GM18511 (cell line): ENCODE data around the gene SLC25A45.
A peak's percentile ranks its signal among the peaks of the same experiment; 100 is the strongest.
"Not testable (repeated sequence)": the region's sequence is repeated elsewhere in the genome, so short reads cannot be mapped to it uniquely, and the experiment has no call there.

ENCODE experiments used
- ATAC-seq: cut with Tn5 transposase; IDR thresholded peaks from one replicate; pipeline ENCODE4 v1.9.1; 2021; ENCODE audit warnings: mild to moderate bottlenecking, moderate library complexity; ENCODE audit not compliant: unreplicated experiment

Gene SLC25A45

DNA sequence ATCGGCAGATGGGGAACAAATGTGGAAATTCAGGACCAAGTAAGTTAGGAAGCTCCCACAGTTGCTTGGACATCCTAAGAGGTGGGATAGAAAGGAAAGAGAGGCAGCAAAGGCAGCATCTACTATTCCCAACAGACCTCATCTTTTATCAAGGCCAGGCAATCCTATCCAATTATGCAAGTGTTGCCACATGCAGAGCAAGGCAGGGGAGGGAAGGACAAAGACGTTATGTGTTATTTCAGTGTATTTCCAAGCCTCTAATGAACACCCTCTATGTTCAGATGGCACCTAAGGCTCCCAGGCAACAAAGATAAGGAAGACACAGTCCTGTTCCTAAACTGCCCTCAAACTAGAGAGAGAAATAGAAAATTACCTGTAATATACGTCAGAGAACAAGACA, 18.7 kb downstream of the SLC25A45 start:
- ATAC-seq: no peak

DNA sequence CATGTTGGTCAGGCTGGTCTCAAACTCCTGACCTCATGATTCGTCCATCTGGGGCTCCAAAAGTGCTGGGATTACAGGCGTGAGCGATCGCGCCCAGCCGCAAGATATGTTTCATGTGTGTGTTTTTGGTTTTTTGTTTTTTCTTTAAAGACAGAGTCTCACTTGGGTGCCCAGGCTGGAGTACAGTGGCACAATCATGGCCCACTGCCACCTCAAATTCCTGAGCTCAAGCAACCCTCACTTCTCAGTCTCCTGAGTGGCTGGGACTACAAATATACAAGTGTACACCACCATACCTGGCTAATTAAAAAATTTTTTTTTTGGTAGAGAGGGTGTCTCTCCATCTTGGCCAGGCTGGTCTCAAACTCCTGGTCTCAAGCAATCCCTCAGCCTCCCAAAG, 19.5 kb downstream of the SLC25A45 start:
- no peak for ATAC-seq

DNA sequence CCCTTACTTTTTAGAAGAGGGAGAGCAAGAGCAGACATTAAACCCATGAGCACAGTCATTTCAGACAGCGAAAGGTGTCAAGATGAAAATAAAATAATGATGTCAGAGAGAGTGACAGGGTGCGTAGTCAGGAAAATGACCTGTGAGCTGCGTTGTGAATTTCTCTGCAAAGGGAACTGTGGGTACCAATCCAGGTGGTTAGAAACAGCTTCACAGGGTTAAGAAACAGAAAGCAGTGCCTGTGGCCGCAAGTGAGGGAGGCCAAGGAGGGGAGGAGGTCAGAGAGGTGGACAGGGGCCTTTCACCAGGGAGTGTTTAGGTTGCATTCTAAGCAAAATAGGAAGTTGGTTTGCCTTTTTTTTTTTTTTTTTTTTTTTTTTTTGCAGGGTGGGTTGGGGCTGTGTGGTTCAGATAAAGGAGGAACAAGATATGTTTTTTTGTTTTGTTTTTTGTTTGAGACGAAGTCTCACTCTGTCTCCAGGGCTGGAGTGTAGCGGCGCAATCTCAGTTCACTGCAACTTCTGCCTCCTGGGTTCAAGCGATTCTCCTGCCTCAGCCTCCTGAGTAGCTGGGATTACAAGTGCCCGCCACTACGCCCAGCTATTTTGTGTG, 20.0 kb downstream of the SLC25A45 start:
- ATAC-seq: peak; percentile 55

DNA sequence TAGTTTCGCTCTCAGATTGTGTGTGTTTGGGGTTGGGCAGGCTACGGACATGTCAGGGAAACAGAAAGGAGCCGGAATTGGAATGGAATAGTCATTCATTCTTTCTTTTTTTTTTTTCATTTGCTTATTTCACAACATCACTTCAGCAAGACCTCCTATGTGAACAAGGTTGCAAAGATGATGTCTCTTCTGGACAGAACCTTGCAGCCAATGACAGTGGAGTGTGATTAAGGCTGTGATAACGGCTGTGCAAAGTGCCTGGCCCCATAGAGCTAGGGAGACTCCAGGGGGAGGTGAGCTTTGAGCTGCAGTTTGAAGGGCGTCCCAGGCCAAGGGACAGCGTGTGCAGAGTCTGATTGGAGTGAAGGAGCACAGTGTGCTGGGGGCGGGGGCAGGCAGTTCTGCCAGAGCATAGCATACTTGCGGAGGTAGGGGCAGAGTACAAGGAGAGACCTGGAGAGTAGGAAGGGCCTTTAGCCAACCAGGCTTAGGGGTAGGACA, 24.5 kb downstream of the SLC25A45 start:
- ATAC-seq: no peak

DNA sequence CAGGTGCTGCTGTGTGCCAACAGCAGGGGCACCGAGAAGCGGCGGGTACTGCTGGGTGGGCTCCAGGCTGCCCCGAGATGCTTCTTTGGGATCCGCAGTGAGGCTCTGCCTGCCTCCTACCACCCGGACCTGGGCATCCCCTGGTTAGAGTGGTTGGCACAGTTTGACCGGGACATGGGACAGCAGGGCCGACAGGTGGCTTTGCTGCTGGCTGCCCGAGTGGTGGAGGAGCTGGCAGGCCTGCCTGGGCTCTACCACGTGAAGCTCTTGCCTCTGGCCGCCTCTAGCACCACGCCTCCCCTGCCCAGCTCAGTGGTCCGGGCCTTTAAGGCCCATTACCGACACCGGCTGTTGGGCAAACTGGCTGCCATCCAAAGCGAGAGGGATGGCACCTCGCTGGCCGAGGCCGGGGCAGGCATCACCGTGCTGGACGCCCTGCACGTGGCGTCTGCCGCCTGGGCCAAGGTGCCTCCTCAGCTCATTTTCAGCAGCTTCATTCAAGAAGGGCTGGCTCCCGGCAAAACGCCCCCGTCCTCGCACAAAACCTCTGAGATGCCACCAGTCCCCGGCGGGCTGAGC, 26.0 kb downstream of the SLC25A45 start:
- no peak for ATAC-seq

DNA sequence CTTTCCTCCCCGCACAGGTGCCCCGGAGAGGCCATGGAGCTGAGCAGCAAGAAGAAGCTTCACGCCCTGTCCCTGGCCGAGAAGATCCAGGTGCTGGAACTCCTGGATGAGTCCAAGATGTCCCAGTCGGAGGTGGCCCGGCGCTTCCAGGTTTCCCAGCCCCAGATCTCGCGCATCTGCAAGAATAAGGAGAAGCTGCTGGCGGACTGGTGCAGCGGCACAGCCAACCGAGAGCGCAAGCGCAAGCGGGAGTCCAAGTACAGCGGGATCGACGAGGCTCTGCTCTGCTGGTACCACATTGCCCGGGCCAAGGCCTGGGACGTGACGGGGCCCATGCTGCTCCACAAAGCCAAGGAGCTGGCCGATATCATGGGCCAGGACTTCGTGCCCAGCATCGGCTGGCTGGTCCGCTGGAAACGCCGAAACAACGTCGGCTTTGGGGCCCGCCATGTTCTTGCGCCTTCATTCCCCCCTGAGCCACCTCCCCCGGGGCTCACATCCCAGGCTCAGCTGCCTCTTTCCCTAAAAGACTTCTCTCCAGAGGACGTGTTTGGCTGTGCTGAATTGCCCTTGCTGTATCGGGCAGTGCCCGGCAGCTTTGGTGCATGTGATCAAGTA, 26.6 kb downstream of the SLC25A45 start:
- no peak for ATAC-seq

DNA sequence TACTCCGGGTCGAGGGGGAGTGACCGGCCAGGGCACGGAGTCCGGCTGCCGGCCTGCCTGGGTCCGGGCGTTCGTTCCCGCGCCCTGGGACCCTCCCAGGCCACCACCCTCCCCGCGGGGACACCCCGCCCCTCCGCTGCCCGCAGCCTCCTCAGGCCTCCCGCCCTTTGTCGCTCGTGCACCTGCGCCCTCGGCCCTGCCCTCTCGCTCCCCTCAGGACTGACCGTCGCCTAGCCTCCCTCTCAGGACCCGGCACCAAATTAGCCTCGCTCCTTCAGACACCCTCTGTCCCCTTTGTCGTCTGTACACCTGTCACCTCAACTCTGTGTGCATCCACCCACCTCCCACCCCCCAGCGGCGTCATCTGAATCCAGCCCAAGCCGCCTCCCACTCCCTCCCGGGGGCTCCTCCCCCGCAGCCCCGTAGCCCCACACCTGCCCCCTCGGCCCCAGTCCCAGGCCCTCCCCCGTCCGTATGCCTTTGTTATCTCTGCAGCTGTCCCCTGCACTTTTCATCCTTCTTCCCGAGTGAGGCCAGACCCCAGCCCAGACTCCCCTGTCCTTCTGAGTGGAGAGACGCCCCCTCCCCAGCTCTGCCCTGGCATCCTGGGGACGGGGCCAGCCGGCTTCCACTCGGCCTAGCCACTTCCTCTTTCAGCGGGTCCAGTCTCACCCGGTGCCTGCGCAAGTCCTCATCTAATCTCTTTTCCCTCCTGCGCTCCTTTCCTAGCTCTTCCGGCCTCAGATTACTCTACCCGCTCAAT, 27.3 kb downstream of the SLC25A45 start:
- ATAC-seq: peak; percentile 38

DNA sequence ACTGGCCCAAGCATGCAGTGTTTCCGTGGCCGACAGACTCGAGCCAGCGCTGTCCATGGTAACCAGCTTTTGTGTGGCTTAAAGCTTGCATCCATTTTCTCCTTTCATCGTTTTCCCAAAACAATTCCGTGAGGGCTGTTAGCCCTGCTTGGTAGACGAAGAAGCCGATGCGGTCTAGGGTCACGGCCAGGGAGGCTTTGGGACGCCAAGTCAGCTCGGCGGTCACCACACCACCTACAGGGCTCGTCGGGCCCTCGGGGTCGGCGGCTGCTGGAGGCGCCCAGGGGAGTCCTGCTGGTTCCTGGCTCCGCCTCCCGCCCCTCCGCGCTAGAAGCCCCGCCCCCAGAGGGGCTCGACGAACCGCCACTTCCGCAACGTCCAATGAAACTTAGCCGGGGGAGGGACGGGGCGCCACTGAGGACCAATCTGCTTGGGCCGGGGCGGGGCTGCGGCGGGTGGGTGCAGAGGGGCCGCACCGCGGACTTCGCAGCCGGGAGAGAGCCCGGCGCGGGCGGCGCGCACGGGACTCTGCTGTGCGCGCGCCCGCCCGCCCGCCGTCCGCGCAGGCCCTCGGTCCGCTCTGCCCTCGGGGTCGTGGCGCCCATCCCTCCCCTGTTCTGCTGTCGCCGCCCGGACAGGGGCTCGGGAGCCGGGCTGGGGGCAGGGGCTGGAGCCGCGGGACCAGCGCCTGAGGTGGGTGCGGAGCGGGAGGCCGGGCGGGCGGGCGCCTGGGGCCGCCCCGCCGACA, 28.0 kb downstream of the SLC25A45 start, which contains the start of gene TIGD3:
TIGD3 (plus strand) TSS at position 487 of the 748 bp plus-strand sequence. CDS start 1,058 bp downstream, outside the sequence.
- ATAC-seq: peak; percentile 88

DNA sequence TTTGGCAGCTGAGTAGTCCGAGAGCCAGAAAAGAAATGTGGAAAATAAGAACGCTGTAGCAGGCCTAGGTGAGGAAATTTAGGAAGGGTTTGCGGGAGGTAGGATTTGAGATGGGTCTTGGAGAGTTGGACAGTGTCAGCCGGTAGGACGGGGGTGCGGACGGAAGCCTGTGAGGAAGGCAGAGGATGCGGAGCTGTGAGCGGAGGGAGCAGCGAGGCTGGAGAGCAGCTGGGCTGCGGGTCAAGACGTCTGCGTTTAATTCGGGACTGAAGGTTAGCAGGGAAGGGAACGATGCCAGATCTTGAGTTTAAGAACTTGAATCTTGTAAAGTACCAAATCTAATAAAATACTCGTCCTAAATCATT, 28.6 kb downstream of the SLC25A45 start:
- ATAC-seq: no peak

DNA sequence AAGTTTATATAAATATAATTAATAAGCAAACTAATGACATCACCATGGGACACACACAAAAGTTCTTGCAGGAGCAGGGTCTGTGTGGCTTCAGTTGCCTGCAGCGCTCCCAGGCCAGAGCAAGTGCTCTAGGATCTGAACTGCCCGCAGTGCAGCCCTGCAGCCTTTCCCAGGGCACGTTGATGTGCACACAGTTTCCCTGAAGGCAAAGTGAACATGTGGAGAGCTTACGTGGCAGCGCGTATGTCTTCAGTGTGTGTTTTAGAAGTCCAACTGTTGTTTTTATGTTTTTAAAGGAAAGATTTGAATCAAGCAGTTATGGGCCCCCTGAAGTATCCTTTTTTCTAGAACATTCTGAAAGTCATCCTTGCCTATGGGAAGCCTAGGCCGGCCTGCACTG, 29.1 kb downstream of the SLC25A45 start:
- ATAC-seq: no peak

DNA sequence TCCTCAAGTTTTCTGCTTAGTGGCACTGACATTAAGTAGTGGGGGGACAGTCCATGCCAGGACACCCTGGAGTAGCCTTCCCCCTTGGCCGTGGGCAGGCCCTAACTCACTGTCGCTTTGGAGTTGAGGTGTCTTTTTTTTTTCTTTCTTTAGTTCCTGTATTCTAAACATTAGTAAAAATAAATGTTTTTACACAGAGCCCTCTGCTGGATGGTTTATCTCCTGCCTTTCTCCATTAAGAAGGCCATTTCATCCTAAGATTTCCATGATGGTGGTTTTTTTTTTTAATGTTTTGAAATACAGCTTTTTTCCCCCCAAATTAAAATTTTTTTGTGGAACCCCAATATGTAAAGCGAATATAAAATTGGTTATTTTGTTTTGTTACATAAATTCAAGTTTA, 29.7 kb downstream of the SLC25A45 start:
- no peak for ATAC-seq

DNA sequence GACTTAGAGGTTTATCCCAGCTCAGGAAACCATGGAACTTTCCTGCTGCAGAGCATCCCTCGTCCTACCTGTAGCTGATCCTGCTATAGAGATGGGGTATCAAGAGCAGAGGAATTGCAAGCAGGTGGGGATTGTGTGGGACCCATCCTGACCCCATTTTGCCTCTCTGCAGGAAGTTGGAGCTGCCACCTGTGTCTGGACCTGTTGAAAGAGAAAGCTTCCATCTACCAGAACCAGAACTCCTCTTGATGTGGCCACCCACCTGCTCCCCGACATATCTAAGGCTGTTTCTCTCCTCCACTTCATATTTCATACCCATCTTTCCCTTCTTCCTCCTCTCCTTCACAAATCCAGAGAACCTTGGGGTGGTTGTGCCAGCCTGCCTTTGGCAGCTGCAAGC, 30.9 kb downstream of the SLC25A45 start:
- no peak for ATAC-seq

DNA sequence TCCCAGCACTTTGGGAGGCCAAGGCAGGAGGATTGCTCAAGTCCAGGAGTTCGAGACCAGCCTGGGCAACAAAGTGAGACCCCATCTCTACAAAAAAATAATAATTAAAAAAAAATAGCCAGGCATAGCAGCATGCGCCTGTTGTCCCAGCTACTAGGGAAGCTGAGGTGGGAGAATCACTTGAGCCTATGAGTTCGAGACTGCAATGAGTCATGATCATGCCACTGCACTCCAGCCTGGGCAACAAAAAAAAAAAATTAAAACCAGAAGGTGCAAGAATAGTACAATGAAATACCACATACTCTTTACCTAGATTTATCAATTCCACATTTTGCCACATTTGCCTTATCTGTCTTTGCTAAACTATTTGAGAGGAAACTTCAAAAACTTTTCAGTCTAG, 40.6 kb downstream of the SLC25A45 start:
- no peak for ATAC-seq

DNA sequence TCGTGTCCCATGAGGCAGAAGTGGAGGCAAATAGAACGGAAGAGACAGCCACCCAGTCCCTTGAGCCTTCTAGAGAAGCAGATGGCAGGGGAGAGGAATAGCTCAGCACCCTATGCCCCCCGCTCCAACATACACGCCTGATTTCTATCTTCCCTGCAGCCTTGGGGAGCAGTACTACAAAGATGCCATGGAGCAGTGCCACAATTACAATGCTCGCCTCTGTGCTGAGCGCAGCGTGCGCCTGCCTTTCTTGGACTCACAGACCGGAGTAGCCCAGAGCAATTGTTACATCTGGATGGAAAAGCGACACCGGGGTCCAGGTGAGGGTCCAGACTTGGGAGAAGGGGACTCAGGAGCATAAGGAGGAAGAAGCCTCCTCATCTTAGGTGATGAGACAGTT, 42.2 kb downstream of the SLC25A45 start:
- no peak for ATAC-seq

DNA sequence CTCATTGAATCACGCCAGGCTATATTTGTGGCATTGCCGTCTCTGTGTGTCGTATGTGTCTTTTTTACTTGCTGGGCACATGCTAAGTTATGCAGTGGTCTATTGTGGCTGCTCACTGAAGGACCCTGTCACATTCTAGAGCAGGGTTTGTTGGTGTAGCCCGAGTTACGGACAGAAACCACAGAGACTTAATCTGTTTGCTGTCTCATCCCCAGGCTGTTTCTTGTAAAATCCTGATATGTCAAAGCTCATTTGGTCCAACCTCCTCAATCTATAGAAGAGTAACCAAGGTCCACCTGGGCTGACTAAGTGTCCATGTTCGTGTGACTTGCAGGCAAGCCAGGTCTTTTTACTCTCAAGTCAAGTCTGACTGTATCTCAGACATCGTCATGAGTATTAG, 43.8 kb downstream of the SLC25A45 start:
- no peak for ATAC-seq

DNA sequence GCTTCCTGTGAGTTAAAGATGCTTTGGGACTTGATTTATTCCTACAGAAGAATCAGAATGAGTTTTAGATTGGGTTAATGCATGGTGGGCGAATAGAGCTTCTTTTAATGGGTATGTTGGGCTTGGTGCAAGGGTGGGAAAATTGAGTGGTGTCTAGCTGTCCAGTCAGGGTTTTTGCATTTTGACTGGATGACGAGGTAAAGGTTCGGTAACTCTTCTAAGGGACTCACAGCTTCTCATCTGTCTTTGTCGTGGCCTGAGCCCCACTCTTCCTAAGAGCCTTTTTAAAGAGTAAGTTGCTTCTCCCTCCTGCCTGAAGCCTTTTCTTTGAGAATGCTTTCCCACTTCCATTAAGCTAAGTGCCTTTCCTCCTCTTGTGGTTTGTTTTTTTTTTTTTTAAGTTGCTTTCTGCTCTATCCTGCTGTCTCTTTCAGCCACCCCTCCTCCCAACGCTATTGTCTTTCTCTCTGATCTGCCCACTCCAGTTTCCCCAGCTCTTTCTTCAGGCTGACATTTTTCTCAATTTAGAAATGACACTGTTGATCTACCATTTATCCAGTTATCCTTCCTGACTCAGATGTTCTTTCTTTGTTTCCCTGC, 47.6 kb downstream of the SLC25A45 start:
- ATAC-seq: no peak

DNA sequence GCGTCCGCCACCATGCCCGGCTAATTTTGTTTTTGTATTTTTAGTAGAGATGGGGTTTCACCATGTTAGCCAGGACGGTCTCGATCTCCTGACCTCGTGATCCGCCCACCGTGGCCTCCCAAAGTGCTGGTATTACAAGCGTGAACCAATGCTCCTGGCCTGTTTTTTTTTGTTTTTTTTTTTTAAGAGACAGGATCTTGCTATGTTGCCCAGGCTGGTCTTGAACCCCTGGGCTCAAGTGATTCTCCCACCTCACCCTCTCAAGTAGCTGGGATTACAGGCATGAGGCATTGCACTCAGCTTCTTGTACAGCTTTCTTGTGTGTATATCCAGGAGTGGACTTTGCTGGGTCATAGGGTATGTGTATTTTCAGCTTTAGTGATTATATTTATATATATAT, 49.9 kb downstream of the SLC25A45 start:
- ATAC-seq: not testable (repeated sequence)

DNA sequence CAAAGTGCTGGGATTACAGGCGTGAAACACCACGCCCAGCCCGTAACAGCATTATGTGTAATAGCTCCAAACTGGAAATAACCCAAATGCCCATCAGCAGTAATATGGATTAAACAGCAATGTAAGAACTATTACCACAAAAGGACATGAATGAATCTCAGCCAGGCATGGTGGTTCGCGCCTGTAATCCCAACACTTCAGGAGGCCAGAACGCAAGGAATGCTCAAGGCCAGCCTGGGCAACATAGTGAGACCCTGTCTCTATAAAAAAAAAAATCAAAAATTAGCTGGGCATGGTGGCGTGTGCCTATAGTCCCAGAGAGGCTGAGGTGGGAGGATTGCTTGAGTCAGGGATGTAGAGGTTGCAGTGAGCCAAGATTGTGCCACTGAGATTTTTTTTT, 51.9 kb downstream of the SLC25A45 start:
- no peak for ATAC-seq

DNA sequence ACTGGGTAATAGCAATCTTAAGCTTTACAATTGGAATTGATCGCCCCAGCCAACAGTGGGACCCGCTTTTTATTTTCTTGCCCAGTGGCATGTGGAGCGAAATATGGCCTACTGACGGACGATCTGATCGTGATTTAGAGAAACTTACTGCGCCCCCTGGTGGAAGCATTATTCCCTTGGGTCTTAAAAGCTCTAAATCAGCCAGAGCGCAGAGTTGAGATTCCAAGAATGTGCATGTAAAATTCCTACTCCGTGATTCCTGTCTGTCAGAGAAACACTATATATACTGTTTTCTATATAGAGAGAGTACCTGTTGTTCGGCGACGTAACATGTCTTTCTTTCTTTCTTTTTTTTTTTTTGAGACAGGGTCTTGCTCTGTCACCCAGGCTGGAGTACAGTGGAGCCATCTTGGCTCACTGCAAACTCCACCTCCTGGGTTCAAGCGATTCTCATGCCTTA, 52.5 kb downstream of the SLC25A45 start:
- ATAC-seq: no peak

DNA sequence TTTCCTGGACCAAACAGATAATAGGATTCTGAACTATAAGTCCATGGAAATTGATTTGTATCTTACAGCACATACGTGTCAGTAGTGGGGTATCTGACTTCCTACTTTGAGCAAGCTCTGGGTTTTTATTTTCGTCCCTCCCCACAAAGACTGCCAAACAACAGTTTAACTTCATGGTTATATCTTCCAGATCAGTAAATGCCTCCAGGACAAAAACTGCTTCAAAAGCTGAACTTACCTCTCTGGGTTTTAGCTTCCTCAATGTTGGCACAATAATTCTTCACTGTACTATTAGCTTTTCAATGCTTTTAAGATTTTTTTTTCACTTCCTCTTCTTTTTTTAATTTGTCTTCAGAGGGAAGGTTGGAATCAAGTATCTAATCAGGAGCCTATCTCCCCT, 53.0 kb downstream of the SLC25A45 start:
- ATAC-seq: no peak
